Colonic mucosa (tissue), 4 donors: ENCODE measurements around the gene ZNF689. TPM values are rescaled to one million over a fixed set of nuclear protein-coding genes. Genes with fewer than 3 reads are reported as not detected.

Experiments used
- DNase-seq: peaks from one replicate; pipeline ENCODE4 v3.0.0-alpha.2; 2020
- H3K27ac ChIP-seq: fragments of 200-600 bp; one replicate; pipeline ENCODE4 v1.8.0; 2021
- H3K27me3 ChIP-seq: fragments of 200-600 bp; one replicate; pipeline ENCODE4 v1.8.0; 2021
- H3K36me3 ChIP-seq: fragments of 200-600 bp; one replicate; pipeline ENCODE4 v1.8.0; 2021
- H3K4me1 ChIP-seq: fragments of 200-600 bp; one replicate; pipeline ENCODE4 v1.8.0; 2021; ENCODE audit warnings: mild to moderate bottlenecking
- H3K4me3 ChIP-seq: fragments of 200-600 bp; one replicate; pipeline ENCODE4 v1.8.0; 2021
- H3K9ac ChIP-seq, 2 donors: one replicate each; pipeline ENCODE4 v1.7.0; 2013; ENCODE audit warnings: control low read depth in 2 of 2, low read depth in 2 of 2, low read length in 2 of 2
- H3K9me3 ChIP-seq: fragments of 200-600 bp; one replicate; pipeline ENCODE4 v1.8.0; 2021
- intact Hi-C: fragments of 100-400 bp; cut with DNase I; formaldehyde crosslinking; loops from one replicate; pipeline ENCODE4 v1.14.1; 2022
- total RNA-seq, 2 donors: library from RNA; stranded (reverse); fragmentation: NEBNext Ultra II Directional in 1 of 2; extraction: Animal tissue kit (Norgen Biotek cat#: 25700) in 1 of 2; gene quantifications; one replicate each; pipeline ENCODE4 v1.2.1, GENCODE V29; 2021
- TF ChIP-seq, protein P1 (sequence below): fragments of 200-600 bp; IDR thresholded peaks from one replicate; pipeline ENCODE4 v1.8.0; 2022; ENCODE audit warnings: antibody characterized with exemption, mild to moderate bottlenecking
- donor health status: healthy.
- donor health status: DM: no; HTN: no; CAD: no.
- donor health status: DM: no; HTN: no; CAD: no.

Gene ZNF689
- total RNA-seq, 2 donors from 2014 or later: 6.8 to 7.0 TPM

GRCh38 chr16:30557707-30557956 is 52.6 kb downstream of the ZNF689 start:
- intact Hi-C loops: no loop called here
- Histone ChIP-seq H3K36me3 (no peaks in the 10 kb centered on the region), H3K27ac (peak overlapping the region; percentile 87), H3K9ac (peak overlapping the region; percentile 91 to 98), H3K9me3 (no peaks in the 10 kb centered on the region), H3K27me3 (no peaks in the 10 kb centered on the region), H3K4me3 (peak overlapping the region; percentile 79), H3K4me1 (peaks cover 11% of the 10 kb centered on the region)
- TF ChIP-seq, protein P1, sequence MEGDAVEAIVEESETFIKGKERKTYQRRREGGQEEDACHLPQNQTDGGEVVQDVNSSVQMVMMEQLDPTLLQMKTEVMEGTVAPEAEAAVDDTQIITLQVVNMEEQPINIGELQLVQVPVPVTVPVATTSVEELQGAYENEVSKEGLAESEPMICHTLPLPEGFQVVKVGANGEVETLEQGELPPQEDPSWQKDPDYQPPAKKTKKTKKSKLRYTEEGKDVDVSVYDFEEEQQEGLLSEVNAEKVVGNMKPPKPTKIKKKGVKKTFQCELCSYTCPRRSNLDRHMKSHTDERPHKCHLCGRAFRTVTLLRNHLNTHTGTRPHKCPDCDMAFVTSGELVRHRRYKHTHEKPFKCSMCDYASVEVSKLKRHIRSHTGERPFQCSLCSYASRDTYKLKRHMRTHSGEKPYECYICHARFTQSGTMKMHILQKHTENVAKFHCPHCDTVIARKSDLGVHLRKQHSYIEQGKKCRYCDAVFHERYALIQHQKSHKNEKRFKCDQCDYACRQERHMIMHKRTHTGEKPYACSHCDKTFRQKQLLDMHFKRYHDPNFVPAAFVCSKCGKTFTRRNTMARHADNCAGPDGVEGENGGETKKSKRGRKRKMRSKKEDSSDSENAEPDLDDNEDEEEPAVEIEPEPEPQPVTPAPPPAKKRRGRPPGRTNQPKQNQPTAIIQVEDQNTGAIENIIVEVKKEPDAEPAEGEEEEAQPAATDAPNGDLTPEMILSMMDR: no peak
- no peak for DNase-seq

- TF ChIP-seq, protein P1: no peak
- peak; percentile 50 for DNase-seq
- intact Hi-C loops: no loop called here
- Histone ChIP-seq H3K9me3 (no peaks in the 10 kb centered on the region), H3K27ac (no peak overlapping the region), H3K36me3 (no peaks in the 10 kb centered on the region), H3K4me1 (peaks cover 11% of the 10 kb centered on the region), H3K9ac (peak overlapping the region in 1 of 2 donors; percentile 66), H3K27me3 (no peaks in the 10 kb centered on the region), H3K4me3 (no peak overlapping the region)
Measured at GRCh38 chr16:30556125-30556473, 54.1 kb downstream of the ZNF689 start.

DNA sequence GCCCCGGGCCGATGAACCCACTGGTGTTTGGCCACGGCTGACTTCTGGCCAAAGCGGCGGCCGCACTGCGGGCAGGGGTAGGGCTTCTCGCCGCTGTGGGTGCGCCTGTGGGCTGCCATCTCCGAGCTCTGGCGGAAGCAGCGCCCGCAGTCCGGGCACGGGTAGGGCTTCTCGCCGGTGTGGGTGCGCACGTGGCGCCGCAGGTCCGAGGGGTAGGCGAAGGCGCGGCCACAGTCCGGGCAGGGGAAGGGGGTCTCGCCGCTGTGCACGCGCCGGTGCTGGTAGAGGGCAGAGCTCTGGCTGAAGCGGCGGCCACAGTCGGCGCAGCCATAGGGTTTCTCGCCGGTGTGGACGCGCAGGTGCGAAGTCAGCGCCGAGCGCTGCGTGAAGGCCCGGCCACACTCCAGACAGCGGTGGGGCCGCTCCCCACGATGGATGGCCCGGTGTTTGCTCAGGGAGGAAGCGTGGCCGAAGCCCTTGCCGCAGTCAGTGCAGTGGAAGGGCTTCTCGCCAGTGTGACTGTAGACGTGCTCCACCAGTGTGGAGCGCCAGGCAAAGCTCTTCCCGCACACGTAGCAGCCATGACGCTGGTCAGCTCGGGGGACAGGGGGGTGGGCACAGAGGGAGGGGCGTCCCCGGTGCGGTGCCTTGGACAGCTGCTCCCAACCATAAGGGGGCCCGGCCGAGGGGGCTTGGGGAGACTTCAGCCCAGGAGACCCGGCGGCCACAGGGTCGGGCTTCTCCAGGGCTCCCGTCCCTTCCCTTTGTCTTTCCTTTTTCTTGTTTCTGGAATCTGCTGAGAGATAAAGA is 54.7 kb downstream of the ZNF689 start:
- TF ChIP-seq, protein P1: no peak
- no peaks in the 10 kb centered on the region for H3K27me3 ChIP-seq
- peak overlapping the region in 1 of 2 donors; percentile 66 for H3K9ac ChIP-seq
- H3K9me3 ChIP-seq: no peaks in the 10 kb centered on the region
- peaks cover 11% of the 10 kb centered on the region for H3K4me1 ChIP-seq
- no peaks in the 10 kb centered on the region for H3K36me3 ChIP-seq
- intact Hi-C loops: no loop called here
- no peak for DNase-seq
- no peak overlapping the region for H3K27ac ChIP-seq
- H3K4me3 ChIP-seq: no peak overlapping the region

DNA sequence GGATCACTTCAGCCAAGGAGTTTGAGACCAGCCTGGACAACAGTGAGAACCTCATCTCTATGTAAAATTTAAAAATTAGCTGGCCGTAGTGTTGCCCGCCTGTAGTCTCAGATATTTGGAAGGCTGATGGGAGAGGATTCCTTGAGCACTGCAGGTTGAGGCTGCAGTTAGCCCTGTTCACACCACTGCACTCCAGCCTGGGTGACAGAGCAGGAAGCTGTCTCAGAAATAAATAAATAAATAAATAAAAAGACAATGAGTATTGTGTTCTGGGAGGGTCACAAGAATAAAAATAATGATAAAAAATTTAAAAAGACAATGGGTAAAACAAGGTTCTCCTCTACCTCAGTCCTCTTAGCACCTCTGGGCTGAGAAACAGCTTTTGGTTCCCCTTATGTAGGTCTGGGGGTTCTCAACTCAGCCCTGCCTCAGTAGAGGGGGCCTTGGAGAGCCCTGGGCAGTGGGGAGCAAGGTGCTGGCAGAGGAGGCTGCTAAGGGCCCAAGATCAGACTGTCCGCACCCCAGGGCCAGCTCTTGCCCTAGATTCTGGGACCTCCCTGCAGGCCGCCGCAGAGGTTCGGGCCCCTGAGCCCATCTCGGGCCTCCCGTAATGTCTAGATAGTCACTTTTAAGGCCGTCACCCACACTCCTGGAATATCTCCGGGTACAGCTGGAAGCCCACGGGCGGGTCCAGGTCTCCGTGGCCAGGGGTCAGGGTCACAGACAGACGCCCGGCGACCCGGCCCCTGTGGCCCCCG is 55.5 kb downstream of the ZNF689 start:
- H3K4me3 ChIP-seq: no peak overlapping the region
- TF ChIP-seq, protein P1: no peak
- no peaks in the 10 kb centered on the region for H3K36me3 ChIP-seq
- DNase-seq: no peak
- H3K27ac ChIP-seq: no peak overlapping the region
- no peaks in the 10 kb centered on the region for H3K9me3 ChIP-seq
- H3K9ac ChIP-seq: no peak overlapping the region
- no peaks in the 10 kb centered on the region for H3K27me3 ChIP-seq
- peaks cover 11% of the 10 kb centered on the region for H3K4me1 ChIP-seq
- intact Hi-C loops: no loop called here

DNA sequence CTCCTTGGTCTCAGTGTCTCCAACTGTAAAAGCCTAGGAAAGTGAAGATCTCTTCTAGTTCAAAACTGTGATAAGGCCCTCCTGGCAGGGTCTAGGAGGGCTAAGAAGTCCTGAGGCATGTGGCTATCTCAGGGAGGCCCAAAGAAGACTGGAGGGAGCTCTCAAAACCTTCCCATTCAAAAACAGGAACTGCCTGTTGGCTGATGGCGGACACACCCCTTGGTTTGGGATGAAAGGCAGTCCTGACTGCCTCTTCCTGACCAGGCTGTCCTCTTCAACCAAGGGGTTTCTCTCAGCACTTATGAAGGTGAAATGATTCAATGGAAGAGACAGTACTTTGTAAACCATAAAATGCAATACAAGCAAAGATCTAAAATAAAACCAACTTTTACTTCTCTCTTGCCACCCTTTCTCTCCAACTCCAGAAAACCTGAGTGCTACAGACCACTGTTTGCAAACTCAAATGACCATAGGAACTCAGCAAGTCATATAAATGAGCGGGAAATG is 56.7 kb downstream of the ZNF689 start:
- H3K9me3 ChIP-seq: no peaks in the 10 kb centered on the region
- no peaks in the 10 kb centered on the region for H3K36me3 ChIP-seq
- intact Hi-C loops: no loop called here
- peaks cover 7% of the 10 kb centered on the region for H3K4me1 ChIP-seq
- no peak overlapping the region for H3K27ac ChIP-seq
- H3K27me3 ChIP-seq: no peaks in the 10 kb centered on the region
- H3K9ac ChIP-seq: no peak overlapping the region
- TF ChIP-seq, protein P1: no peak
- no peak overlapping the region for H3K4me3 ChIP-seq
- no peak for DNase-seq
